Measurements from ENCODE around the gene CTDSPL.
A peak's percentile ranks its signal among the peaks of the same experiment; 100 is the strongest.

CTDSPL gene

GRCh38 chr3:37913522-37913921 lies 51.8 kb downstream of the CTDSPL start:
- DNase-seq (ENCODE audit: low read depth, low spot score) = no peak

GRCh38 chr3:37916685-37917084 lies 55.0 kb downstream of the CTDSPL start:
- DNase-seq (ENCODE audit: low read depth, low spot score) = no peak

- DNase-seq (ENCODE audit: low read depth, low spot score) = no peak
Observed at GRCh38 chr3:37918627-37919026, 56.9 kb downstream of the CTDSPL start.

- no peak for DNase-seq (ENCODE audit: low read depth, low spot score)
Observed at GRCh38 chr3:37920156-37920699, 58.5 kb downstream of the CTDSPL start.

GRCh38 chr3:37921025-37921424 lies 59.3 kb downstream of the CTDSPL start:
- no peak for DNase-seq (ENCODE audit: low read depth, low spot score)

- DNase-seq (ENCODE audit: low read depth, low spot score) = peak; percentile 78
Observed at GRCh38 chr3:37922721-37923568, 61.3 kb downstream of the CTDSPL start.

- DNase-seq (ENCODE audit: low read depth, low spot score) = no peak
Observed at GRCh38 chr3:37923569-37924040, 61.9 kb downstream of the CTDSPL start.

GRCh38 chr3:37924453-37924852 lies 62.8 kb downstream of the CTDSPL start:
- no peak for DNase-seq (ENCODE audit: low read depth, low spot score)

GRCh38 chr3:37925157-37925556 lies 63.5 kb downstream of the CTDSPL start:
- DNase-seq (ENCODE audit: low read depth, low spot score) = no peak

GRCh38 chr3:37926611-37927010 lies 64.9 kb downstream of the CTDSPL start:
- DNase-seq (ENCODE audit: low read depth, low spot score) = no peak

GRCh38 chr3:37930495-37930894 lies 68.8 kb downstream of the CTDSPL start:
- no peak for DNase-seq (ENCODE audit: low read depth, low spot score)

- DNase-seq (ENCODE audit: low read depth, low spot score) = no peak
Observed at GRCh38 chr3:37932505-37932904, 70.8 kb downstream of the CTDSPL start.

- no peak for DNase-seq (ENCODE audit: low read depth, low spot score)
Observed at GRCh38 chr3:37934631-37935289, 73.1 kb downstream of the CTDSPL start.

- DNase-seq (ENCODE audit: low read depth, low spot score) = no peak
Observed at GRCh38 chr3:37935290-37935668, 73.6 kb downstream of the CTDSPL start.

GRCh38 chr3:37935756-37936666 lies 74.3 kb downstream of the CTDSPL start:
- peak; percentile 97 for DNase-seq (ENCODE audit: low read depth, low spot score)

- no peak for DNase-seq (ENCODE audit: low read depth, low spot score)
Observed at GRCh38 chr3:37937156-37937555, 75.5 kb downstream of the CTDSPL start.

- no peak for DNase-seq (ENCODE audit: low read depth, low spot score)
Observed at GRCh38 chr3:37938011-37938410, 76.3 kb downstream of the CTDSPL start.

- DNase-seq (ENCODE audit: low read depth, low spot score) = no peak
Observed at GRCh38 chr3:37940242-37940908, 78.7 kb downstream of the CTDSPL start.

- DNase-seq (ENCODE audit: low read depth, low spot score) = no peak
Observed at GRCh38 chr3:37941608-37942508, 80.2 kb downstream of the CTDSPL start.

- DNase-seq (ENCODE audit: low read depth, low spot score) = no peak
Observed at GRCh38 chr3:37942646-37943045, 81.0 kb downstream of the CTDSPL start.

Data from astrocyte of the hippocampus (primary cell).